ENCODE results near the gene NUDT8. TPM values are rescaled to one million over a fixed set of nuclear protein-coding genes. Genes with fewer than 3 reads are reported as not detected.
"Not testable (repeated sequence)": the region's sequence is repeated elsewhere in the genome, so short reads cannot be mapped to it uniquely, and the experiment has no call there.

The NUDT8 gene
- total RNA-seq, 1 experiment from 2014 or later, result 9.1 TPM

DNA sequence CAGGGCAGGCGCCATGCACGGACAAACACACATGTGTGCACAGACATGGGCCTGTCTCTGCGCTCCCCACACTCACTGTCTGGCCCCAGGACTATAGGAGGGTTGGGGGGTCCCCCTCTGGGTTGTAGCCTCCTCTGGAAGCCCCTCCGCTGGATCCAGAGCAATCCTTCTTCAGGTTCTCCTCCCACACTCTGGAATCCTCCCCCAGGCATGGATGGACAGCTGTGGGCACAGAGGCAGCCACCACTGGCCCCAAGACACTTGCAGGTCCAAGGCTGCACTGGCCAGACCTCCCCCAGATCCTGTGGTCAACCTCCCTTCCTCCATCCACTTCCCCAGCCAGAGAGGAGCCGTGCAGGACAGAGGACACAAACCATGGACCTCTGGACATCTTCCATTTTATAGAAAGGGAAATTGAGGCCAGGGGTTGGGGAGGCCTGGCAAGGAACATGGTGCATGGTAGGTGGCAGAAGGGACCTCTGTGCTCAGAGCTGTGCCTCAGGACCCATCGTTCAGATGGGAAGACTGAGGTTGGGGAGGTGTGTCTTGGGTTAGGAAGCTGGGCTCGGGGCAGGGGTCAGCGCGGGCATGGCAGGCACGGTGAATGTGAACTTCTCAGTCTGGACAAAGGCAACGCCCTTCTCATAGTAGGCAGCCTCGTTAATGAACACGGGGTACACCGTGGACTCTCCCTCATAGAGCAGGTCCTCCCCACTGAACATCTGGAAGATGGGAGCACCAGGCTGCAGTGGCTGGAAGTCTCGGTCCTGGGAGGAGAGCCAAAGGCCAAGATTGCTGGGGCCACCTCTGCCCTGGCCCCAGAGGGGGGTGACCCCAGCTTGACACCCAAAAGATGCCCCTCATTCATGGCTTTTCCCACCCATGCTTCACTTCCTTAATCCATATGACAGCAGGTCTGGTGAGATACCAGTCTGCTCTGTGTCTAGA is 12.7 kb upstream of the NUDT8 start:
- DNase-seq (ENCODE audit: low read depth), result no peak

DNA sequence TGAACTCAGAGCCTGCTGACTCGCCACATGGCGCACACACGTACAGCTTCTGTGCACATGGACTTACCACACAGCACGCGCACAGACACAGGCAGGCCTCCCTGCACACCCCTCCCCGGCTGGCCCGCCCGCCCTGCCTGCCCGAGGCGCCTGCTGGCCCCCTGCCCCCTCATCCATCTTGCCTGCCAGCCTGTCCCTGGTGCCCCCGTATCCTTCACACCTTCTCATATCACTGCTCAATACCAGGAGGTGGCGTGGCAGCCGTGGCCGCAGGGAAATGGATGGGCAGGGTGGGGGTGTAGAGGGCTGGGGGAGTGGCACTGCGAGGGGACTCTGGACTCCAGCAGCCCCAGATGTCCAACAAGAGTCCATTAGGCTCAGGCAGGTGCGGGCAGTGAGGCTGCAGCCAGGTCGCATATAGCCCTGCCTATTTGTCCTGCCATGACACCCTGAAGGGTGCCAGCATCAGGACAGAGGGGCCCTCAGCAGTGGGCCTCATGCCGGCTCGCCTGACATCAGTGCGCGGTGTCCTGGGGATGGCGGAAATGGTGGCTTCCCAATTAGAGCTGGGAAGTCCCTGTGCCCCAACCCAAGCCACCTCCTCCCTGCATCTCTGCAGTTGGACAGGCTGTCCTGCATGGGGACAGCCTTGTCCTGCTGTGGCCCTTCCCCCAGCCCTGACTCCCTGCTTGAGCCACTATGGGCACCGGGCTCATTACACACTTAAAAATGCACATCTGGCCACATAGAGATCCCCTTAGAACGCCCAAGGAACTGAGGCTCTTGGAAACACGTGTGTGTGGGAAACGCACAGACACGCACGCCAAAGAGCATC is 11.8 kb upstream of the NUDT8 start:
- DNase-seq (ENCODE audit: low read depth), result no peak

DNA sequence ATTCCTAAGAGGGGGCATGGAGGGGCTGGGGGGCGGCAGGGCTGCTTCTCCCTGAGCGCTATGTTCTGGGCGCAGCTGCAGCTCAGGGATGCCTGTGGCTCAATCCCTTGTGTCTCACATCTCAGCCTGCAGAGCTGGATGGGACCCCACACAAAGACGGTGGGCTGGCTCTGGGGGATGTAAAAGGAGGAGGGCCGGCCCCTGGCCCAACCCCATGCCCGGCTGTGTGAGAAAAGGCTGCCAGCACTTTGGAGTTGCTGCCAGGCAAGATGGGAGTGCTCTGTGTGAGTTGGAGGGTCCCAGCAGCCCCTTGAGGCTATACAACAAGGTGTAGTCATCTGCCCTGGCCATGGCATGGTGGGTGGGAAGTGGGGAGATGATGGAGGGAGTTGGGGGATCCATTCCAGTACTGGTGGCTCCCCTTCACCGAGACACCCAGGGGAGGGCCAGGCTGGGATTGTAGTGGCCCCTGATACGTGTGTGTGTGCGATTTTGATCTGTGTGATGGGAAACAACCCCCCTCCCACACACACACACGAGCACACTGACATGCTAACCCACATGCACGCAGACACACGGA is 11.1 kb upstream of the NUDT8 start:
- no peak for DNase-seq (ENCODE audit: low read depth)

DNA sequence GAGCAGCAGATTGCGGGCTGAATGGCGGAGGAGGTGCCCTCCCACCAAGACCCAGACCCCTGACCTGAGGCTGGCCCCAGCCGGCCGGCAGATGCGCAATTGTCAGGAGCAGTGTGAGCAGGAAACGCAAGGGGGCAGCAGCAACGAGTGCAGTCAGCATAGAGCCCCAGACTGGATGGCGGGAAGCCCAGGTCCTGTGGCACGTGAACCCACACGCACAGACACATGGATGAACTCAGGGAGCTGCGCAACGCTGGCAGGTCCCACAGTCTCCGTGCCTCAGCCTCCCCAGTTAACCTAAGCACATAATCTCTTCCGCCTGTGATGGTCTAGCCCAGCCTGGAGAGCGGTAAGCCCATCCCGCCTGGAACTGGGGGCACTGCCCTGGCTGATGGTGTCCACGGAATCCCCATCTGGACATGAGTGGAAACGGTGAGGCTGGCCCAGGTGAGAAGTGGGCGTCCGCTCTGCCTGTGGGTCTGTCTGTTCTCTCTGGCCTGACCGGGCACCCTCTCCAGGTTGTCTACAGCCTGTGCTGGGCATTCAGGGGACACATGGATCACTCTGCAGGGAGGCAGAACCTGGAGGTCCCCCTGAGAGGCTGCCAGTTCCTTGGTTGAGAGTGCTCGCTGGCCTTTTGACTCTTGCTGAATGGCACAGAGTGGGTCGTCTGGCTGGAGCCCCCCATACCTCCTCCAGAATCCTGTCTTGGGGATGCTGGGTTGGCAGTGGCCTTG is 10.5 kb upstream of the NUDT8 start:
- peak; percentile 67 for DNase-seq (ENCODE audit: low read depth)

DNA sequence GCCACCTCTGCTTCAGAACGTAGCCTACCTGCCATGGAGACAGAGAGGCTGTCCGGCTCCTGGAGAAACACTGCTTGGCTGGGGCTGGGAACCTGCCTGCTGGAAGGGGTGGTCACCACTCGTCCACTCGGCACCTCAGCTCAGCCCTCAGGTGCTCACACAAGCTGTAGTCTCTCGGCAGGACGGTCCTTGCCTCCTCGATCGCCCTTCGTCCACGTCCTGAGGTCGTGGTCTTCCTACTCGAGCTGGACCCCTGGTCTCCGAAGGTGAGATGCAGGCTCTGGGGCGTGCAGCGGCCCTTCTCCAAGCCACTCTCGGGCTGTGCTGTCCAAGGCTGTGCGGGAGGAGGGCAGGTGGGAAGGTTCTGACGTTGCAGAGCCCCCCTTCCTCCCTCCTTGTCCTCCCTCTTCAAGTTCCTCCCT is 9.7 kb upstream of the NUDT8 start, which contains the start of gene TBX10:
TBX10 (minus strand) TSS at position 326 of the 422 bp plus-strand sequence; CDS start at position 35, 291 bp downstream.
- DNase-seq (ENCODE audit: low read depth), result no peak

DNA sequence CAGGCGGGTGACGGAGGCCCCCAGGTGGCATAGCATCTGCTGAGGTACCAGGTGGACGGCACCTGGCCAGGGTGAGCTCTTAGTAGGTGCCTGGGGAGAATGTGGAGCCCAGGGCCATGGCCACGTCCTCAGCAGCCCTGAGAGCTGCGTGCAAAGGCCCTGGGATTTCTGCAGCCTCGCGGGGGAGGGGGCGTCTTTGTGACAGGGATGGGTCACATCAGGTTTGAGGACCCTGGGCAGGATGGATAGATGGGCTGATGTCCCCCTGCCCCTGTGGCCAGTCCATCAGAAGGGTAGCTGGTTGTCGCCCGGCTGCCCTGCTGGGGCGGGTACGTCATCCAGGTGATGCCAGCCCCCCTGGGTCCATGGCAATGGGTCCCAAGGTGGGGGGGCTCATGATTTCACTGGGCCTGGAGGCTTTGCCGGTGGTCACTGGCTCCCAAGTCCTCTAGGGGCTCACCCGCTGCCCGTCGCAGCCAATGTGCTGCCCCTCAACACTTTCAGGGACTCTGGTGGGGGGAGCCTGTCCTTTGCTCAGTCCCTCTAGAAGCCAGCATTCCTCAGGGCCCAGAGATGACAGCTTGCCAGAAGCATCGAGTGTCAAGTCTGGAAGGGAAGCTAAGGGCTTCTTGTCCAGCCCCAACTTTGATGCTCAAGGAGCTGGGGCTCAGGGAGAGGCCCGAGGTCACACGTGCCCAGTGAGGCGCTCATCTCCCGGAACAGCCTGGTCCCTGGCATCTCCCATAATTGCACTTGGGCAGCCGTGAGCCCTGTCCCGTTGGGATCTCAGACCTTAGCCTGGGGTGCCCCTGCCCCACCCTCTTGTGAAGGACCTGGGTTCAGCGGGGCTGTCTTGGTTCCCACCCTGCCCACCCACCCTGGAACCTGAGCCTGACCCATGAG is 9.0 kb upstream of the NUDT8 start:
- DNase-seq (ENCODE audit: low read depth), result no peak

DNA sequence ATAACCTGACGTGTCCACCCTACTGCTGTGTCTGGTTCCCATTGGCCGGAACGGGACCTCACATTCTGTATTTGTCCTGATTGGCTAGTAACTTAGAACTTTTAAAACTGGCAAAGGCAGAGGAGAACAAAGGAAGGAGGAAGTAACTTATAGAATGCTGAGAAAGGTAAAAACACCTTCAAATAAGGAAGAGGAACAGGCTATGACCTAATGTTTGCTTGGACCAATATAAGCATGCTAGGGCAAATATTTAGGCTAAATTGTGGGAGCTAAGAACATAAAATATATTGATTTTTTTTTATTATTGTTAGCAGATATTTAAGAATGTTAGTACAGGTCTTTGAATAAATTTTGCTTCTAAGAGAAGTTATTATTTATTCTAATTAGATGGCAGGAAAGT is 7.7 kb upstream of the NUDT8 start:
- DNase-seq (ENCODE audit: low read depth), result not testable (repeated sequence)

DNA sequence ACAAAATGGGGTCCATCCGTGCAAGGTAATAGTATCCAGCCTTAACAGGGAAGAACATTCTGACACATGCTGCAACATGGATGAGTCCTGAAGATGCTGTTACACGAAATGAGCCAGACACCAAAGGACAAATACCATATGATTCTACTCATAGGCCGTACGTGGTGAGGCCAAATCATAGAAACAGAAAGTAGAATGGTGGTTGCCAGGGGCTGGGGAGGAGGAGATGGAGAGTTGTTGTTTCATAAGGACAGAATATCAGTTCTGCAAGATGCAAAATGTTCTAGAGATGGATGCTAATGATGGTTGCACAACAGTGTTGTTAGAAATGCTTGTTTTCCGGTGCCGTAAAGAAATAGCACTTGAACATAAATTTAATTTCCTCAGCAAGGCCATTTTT is 7.2 kb upstream of the NUDT8 start:
- no peak for DNase-seq (ENCODE audit: low read depth)

DNA sequence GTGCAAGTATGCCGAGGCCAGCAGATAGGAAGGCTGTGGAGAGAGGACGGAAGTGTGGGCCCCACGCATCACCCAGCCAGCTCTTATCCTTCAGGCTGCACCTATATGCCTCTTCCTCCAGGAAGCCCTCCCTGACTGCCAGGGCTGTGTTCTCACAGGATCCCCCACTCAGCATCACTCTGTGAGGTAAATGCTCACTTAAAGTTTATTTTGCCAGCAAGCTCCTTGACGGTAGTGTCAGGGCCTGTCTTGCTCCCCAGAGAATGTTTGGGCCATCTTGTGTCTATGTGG is 5.4 kb upstream of the NUDT8 start:
- DNase-seq (ENCODE audit: low read depth), result no peak

DNA sequence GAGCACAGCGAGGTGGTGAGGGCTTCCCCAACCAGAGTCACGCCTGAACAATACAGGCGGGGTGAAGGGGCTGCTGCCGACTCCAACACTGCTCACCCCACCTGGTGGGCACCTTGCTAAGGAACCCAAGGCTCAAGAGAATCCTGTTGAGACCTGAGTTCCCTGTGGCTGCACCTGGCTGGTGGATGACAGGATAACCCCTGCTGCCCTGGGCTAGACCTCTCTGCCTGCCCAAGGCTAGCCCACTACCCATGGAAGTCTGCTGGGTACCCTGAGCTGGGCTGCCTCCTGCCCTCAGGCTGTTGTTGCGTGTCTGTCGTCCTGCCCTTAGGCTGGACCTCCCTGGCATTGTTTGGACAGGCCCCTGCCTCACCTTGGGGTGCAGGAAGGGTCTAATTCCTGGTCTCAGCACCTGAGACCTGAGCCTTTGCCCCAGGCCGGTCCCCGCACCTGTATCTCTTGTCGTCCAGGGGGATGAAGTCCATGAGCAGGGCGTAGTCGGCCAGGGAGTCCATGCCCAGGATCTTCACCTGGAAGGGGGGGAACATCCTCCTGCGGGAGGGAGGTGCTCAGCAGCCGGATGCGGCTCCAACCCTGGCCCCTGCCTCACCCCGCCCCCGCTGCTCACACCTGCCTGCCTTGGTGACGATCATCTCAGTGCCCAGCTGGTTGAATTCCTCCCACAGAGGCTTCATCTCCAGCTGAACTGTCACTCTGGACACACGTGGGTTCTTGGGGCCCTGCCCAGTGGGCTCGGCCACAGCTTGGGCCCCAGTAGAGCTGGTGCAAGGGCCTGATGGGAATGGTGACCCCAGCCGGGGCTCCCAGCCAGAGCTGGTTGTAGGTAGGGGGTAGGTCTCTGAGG is 4.9 kb upstream of the NUDT8 start:
- DNase-seq (ENCODE audit: low read depth), result no peak

DNA sequence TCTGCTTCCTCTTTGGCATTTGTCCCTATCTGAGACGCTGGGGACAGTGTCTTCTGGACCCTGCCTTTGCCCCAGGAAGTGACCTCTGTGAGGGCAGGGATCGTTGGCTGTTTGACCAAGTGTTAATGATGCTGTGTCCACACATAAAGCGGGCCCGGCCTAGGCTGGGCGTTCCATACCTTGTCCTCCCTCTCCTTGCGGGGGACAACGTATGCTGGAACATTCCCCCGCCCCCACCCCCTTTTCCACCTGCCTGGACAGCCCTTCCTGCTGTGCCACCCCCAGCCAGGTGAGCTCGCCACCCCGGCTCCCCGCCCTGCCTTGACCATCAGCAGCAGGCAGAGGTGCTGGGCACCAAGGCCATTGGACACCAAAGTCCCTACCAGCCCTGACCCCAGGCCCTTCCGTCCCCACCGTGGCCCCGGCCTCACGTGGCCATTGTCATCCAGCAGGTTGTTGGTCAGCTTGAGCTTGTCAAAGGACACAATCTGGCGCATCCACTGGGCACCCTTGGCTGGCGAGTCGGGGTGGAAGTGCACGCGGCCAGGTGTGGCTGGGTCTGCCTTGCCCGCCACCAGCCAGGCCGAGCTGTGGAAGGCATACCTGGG is 4.1 kb upstream of the NUDT8 start:
- DNase-seq (ENCODE audit: low read depth), result no peak

DNA sequence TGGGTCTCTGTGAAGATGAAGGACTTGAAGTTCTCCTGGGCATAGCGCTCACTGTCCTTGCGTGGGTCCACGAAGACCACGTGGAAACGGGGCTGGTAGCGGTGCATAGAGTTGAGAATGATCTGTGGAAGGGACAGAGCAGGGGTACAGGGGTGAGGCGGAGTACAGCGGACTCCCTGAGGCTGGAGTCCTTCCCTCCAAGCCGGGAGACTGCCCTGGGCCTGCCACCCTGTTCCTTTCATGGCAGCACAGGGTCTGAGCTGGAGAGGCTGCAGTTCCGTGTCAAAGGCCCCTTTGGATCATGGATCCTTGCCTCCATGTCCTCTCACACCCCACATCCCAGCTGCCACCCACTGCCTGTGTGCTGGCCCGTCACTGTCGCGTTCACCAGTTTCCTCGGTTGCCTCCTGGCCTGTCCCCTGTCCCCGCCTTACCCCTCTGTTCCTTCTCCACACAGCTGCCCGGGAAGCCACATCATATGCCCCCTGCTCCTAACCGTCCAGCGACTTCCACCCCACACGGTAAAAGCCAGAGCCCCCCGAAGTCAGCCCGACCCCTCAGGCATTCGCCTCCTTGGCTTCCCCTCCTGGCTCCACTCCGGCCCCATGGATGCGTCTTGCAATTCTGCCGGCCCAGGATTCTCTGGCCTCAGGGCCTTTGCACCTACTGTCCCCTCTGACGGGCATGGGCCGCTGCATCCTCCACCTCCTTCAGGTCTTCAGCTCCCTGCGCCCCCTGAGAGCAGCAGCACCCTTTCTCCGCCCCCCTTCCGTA is 3.4 kb upstream of the NUDT8 start:
- no peak for DNase-seq (ENCODE audit: low read depth)

DNA sequence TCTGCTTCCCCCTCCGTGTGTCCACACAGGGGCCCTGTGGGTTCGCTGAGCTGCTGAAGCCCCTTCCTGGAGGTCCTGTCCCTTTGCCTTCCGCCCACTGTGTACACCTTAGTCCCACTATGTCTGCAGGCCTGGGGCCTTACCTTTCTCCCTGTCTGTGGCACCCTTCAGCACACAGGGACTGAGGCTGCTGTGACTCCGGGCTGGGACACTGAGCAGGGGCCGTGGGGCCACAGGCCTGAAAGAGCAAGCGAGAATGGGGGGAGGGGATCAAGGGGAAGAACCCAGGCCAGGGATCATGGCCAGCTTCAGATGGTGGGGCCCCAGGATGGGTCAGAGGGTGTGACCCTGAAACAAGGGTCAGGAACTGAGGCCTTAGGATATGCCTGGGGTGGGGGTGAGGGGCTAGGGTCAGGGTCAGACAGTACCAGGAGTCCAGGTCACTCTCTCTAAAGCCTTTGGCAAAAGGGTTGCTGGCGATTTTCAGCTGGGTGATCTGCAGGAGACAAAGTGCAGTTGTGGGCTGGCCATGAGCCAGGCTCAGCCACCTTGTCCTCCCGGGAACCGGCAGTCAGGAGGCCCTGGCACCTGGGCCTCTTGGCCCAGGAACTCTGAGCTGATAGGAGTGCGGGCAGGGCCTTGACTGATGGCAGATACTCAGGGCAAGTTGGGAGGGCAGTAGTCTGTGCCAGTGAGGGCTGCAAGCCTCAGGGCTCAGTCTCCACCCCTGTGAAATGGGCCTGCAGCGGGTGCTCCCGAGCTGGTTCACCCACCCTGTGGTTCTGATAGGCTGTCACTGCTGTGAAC is 2.6 kb upstream of the NUDT8 start:
- no peak for DNase-seq (ENCODE audit: low read depth)

DNA sequence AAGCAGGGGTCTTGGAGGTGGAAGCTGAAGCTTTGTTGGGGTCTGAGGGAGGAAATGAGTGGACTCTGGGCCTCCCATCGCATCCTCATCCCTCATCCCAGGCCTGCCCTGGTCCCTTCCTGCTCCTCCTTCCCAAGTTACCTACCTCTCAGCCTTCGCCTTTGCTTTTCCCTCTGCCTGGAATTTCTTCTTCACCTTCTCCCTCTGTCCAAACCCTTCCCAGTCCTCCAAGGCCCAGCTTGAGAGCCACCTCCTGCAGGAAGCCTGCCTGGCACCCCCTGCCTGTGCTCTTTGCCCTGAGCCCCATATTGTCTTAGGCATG is 2.1 kb upstream of the NUDT8 start:
- no peak for DNase-seq (ENCODE audit: low read depth)

DNA sequence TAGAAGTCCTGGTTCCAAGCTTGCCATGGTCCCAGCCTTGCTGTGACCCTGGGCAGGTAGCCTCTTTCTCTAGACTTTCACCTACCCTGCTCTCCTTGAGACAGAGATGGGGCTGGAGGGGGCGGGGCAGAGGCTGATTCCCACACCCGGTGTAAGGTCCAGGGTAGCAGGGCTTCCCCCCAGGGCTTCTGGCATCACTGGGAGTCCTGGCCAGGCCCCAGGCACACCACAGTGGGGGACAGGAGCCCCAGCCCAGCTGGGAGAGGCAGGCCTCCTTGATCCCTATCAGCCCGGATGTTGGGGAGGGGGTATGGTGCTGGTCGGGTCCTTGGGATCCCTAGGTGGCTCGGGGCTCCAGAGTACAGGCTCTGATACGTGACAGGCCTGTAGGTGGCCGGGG is 1.7 kb upstream of the NUDT8 start:
- DNase-seq (ENCODE audit: low read depth), result no peak

DNA sequence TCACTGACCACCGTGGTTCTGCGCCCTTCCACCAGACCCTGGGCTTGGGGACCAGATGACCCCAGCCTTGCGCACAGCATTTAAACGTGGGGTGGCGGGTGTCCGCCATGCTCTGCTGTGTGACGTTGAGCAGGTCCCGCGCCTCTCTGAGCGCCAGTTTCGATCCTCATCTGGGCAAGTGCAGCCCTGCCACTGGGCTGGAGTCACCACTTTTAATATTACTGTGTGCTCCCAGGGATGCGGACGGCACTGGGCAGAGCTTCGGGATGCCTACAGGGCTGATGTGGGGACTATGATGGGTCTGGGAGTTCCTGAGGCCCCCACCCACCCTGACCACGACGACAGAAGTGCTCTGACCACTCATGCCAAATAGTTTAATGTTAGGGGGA is 1.2 kb upstream of the NUDT8 start:
- DNase-seq (ENCODE audit: low read depth), result no peak

DNA sequence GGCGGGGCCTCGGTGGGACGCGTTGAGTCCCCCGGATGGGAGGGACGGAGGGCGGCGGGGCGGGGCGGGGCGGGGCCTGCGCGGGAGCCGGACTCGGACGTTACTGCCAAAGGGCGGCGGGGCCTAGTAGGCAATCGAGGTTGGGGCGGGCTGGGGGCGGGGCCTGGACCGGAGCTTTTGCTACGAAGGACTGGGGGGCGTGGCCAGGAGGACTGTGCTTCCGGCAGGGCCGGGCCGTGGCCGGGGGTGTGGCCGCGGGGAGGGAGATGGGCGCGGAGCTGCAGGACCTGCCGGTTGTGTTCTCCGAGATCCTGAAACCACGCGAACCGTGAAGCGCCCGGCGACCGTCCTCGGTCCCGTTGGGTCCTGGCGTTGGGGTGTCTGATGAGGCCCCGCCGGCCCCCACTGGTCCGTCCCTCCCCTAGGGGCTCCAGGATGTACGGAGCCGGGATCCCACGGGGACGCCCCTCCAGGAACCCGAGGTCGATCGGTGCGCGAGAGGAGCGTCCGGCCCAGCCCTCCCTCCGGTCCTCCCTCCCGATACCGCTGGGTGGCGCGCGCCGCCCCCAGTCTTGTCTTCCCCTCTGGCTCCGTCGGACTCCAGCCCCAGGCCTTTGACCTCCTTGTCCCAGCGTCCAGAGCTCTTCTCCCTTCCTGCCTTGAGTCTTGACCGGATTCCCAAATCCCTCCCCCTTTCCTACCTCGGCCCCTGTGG is 648 bp upstream of the NUDT8 start:
- DNase-seq (ENCODE audit: low read depth), result peak; percentile 97
